Neuron (in vitro differentiated cells): Measurements from ENCODE around the gene PCF11.
A peak's percentile ranks its signal among the peaks of the same experiment; 100 is the strongest.
"Not testable (repeated sequence)": the region's sequence is repeated elsewhere in the genome, so short reads cannot be mapped to it uniquely, and the experiment has no call there.

Experiments used
- H2AFZ ChIP-seq: one replicate; pipeline ENCODE4 v1.6.1; 2013; ENCODE audit warnings: low read depth, mild to moderate bottlenecking, inconsistent platforms, low read length, moderate library complexity
- H3K27me3 ChIP-seq: one replicate; pipeline ENCODE4 v1.6.1; 2013; ENCODE audit warnings: low read length; ENCODE audit not compliant: insufficient read depth
- H3K36me3 ChIP-seq: one replicate; pipeline ENCODE4 v1.6.1; 2013; ENCODE audit warnings: low read length; ENCODE audit not compliant: insufficient read depth
- H3K4me1 ChIP-seq: one replicate; pipeline ENCODE4 v1.6.1; 2013; ENCODE audit warnings: low read length; ENCODE audit not compliant: insufficient read depth
- H3K4me3 ChIP-seq: 2 replicates; pipeline ENCODE4 v1.5.1; 2013; ENCODE audit warnings: mild to moderate bottlenecking, low read length, moderate library complexity
- H3K9me3 ChIP-seq: one replicate; pipeline ENCODE4 v1.6.1; 2013; ENCODE audit warnings: low read length

The PCF11 gene

GRCh38 chr11:83187465-83187864 is 30.5 kb downstream of the PCF11 start:
- Histone ChIP-seq H3K9me3 (no peaks in the 10 kb centered on the region), H3K4me1 (peaks cover 5% of the 10 kb centered on the region), H3K4me3 (no peak overlapping the region), H2AFZ (no peak overlapping the region), H3K27me3 (no peaks in the 10 kb centered on the region), H3K36me3 (peaks cover 64% of the 10 kb centered on the region)

DNA sequence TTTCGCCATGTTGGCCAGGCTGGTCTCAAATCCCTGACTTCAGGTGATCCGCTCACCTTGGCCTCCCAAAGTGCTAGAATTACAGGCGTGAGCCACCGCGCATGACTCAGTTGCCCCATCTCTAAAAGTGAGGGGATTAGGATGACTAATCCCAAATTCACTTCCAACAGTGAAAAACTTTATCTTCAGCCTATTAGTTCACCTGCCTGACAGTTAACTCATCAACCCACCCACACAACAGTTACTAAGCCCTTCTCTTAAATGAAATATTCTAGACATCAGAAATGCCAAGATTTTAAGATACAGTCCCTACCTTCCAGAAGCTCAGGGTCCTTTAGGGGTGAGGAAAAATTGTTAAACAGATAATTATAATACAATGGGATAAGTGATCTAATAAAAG is 34.6 kb downstream of the PCF11 start:
- Histone ChIP-seq H2AFZ (no peak overlapping the region), H3K36me3 (peaks cover 26% of the 10 kb centered on the region), H3K4me1 (peaks cover 19% of the 10 kb centered on the region), H3K9me3 (no peaks in the 10 kb centered on the region), H3K27me3 (no peaks in the 10 kb centered on the region), H3K4me3 (no peak overlapping the region)

- Histone ChIP-seq H3K9me3 (no peaks in the 10 kb centered on the region), H3K27me3 (no peaks in the 10 kb centered on the region), H3K36me3 (peaks cover 22% of the 10 kb centered on the region), H3K4me3 (peak overlapping the region; percentile 84), H3K4me1 (peaks cover 19% of the 10 kb centered on the region), H2AFZ (no peak overlapping the region)
Observed at GRCh38 chr11:83191986-83192385, 35.1 kb downstream of the PCF11 start.

GRCh38 chr11:83192606-83193245 is 35.8 kb downstream of the PCF11 start:
- Histone ChIP-seq H2AFZ (peak overlapping the region; percentile 85), H3K9me3 (no peaks in the 10 kb centered on the region), H3K4me1 (peaks cover 19% of the 10 kb centered on the region), H3K4me3 (peak overlapping the region; percentile 84), H3K27me3 (no peaks in the 10 kb centered on the region), H3K36me3 (peaks cover 19% of the 10 kb centered on the region)

GRCh38 chr11:83193315-83194280 is 36.7 kb downstream of the PCF11 start, which contains the start of gene ANKRD42:
Gene ANKRD42 (plus strand): TSS chr11:83193712. CDS start chr11:83194671, 959 bp downstream.
- Histone ChIP-seq H3K9me3 (no peaks in the 10 kb centered on the region), H3K27me3 (no peaks in the 10 kb centered on the region), H3K4me1 (peaks cover 19% of the 10 kb centered on the region), H2AFZ (peak within 1 kb of the TSS; percentile 85), H3K36me3 (peaks cover 18% of the 10 kb centered on the region), H3K4me3 (peak within 1 kb of the TSS; percentile 84)

GRCh38 chr11:83194281-83195142 is 37.6 kb downstream of the PCF11 start:
- H2AFZ ChIP-seq = peak overlapping the region; percentile 85

DNA sequence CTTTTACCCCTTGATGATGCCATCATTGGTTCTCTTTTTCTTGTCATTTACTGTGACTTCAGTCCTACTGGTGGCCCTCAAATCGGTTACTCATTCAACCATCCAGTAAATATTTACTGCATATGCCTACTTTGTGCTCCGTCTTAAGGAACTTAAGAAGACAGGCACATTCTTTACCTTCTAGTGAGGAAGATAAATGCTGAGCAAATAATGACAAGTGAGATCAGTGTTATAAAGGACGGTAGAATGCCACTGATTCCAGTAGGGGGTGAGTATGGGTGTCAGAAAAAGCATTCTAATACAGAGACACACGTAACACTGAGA is 38.2 kb downstream of the PCF11 start:
- H3K27me3 ChIP-seq = no peaks in the 10 kb centered on the region
- peak overlapping the region; percentile 84 for H3K4me3 ChIP-seq
- peaks cover 19% of the 10 kb centered on the region for H3K4me1 ChIP-seq
- peak overlapping the region; percentile 85 for H2AFZ ChIP-seq
- peaks cover 18% of the 10 kb centered on the region for H3K36me3 ChIP-seq
- H3K9me3 ChIP-seq = no peaks in the 10 kb centered on the region

More at GRCh38 chr11:83194281-83195142, 37.6 kb downstream of the PCF11 start:
- H3K36me3 ChIP-seq = peaks cover 15% of the 10 kb centered on the region
- H3K27me3 ChIP-seq = no peaks in the 10 kb centered on the region
- no peaks in the 10 kb centered on the region for H3K9me3 ChIP-seq
- peaks cover 19% of the 10 kb centered on the region for H3K4me1 ChIP-seq
- H3K4me3 ChIP-seq = peak overlapping the region; percentile 84

DNA sequence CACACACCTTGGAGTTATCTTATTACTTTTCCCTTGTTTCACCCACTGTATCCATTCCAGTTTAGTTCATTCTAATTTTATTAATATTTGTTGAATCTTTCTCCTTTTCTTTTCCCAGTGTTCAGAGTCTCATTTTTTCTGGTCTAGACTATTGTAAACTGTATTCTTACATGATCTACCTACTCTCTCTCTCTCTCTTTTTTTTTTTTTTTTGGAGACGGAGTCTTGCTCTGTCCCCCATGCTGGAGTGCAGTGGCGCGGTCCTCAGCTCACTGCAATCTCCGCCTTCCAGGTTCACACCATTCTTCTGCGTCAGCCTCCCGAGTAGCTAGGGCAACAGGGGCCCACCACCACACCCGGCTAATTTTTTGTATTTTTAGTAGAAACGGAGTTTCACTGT is 38.7 kb downstream of the PCF11 start:
- Histone ChIP-seq H3K36me3 (peaks cover 18% of the 10 kb centered on the region), H3K27me3 (no peaks in the 10 kb centered on the region), H3K9me3 (no peaks in the 10 kb centered on the region), H3K4me3 (peak overlapping the region; percentile 84), H3K4me1 (peaks cover 19% of the 10 kb centered on the region), H2AFZ (no peak overlapping the region)

DNA sequence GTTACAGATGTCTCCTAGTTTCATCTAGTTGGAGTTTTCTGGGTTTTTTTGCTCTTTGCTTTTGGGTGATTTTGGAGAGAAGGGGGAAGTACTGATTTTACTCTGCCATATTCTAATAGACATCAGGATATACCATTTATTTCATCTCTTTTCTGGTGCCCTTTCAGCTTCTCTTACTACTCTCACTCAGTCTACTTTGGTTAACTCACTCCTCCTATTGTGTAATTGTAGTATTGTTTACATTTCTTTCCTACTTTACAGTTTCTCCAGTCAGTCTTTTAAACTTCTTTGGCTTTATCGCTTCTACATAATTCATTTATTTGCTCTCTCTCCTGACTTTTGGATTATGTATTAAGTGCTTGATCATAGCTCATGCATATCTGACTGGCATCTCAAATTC is 43.1 kb downstream of the PCF11 start:
- H3K9me3 ChIP-seq = no peaks in the 10 kb centered on the region
- peaks cover 6% of the 10 kb centered on the region for H3K36me3 ChIP-seq
- H3K4me1 ChIP-seq = peaks cover 6% of the 10 kb centered on the region
- no peaks in the 10 kb centered on the region for H3K27me3 ChIP-seq
- no peak overlapping the region for H3K4me3 ChIP-seq
- H2AFZ ChIP-seq = no peak overlapping the region

DNA sequence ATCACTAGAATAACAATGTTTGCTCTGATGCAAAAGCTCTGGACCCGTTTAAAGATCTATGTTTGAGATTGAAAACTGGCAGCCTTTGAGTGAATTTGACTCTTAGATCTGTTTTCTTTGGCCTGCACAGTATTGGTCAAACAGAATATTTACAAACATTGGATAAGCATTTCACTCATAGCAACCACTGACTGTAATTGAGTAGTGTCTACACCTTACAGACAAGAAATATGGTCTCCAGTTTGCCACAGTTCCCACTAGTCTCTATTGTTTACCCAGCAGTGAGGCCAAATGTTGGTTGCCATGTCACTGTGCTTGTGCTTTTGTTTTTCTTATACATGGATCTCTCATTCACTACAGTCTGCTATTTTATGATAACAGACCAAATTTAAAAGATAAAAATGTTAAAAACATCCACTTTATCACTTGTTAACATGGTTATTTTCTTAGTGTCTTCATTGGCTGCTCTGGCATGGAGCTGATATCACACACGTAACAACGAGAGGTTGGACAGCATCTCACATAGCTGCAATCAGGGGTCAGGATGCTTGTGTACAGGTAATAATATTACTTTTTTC is 48.8 kb downstream of the PCF11 start:
- Histone ChIP-seq H3K36me3 (peaks cover 6% of the 10 kb centered on the region), H3K27me3 (no peaks in the 10 kb centered on the region), H3K4me3 (no peak overlapping the region), H3K4me1 (no peaks in the 10 kb centered on the region), H3K9me3 (no peaks in the 10 kb centered on the region), H2AFZ (no peak overlapping the region)

GRCh38 chr11:83206221-83206620 is 49.3 kb downstream of the PCF11 start:
- no peak overlapping the region for H2AFZ ChIP-seq
- H3K9me3 ChIP-seq = no peaks in the 10 kb centered on the region

DNA sequence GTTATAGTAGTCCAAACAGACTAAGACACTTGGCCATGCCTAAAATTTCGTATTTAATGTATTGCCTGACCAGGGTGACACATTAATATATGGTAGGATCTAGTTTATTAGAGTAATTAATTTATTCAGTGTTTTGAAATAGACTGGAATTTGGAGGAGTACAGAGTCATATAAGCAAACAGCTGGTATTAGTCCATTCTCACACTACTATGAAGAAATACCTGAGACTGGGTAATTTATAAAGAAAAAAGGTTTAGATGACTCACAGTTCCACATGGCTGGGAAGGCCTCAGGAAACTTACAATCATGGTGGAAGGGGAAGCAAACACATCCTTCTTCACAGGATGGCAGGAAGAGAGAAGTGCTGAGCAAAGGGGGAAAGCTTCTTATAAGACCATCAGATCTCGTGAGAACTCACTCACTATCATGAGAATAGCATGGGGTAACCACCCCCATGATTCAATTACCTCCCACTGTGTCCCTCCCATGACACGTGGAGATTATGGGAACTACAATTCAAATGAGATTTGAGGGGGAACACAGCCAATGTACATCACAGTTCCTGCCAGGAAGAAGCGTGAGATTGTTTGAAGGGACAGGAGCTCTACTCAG is 49.9 kb downstream of the PCF11 start:
- H3K9me3 ChIP-seq, H3K4me1 ChIP-seq, H2AFZ ChIP-seq, H3K4me3 ChIP-seq, H3K36me3 ChIP-seq, H3K27me3 ChIP-seq: not testable (repeated sequence)

More at GRCh38 chr11:83206221-83206620, 49.3 kb downstream of the PCF11 start:
- H3K4me3 ChIP-seq = no peak overlapping the region
- peaks cover 6% of the 10 kb centered on the region for H3K36me3 ChIP-seq
- no peaks in the 10 kb centered on the region for H3K4me1 ChIP-seq
- H3K27me3 ChIP-seq = no peaks in the 10 kb centered on the region
